NB4 (cell line): ENCODE data around the gene MGST1.

Source experiments
- MAX ChIP-seq: IDR thresholded peaks from 2 replicates; pipeline ENCODE4 v1.6.1; 2011; ENCODE audit warnings: low read depth, low read length
- MYC ChIP-seq: IDR thresholded peaks from 2 replicates; pipeline ENCODE4 v1.6.1; 2011; ENCODE audit warnings: low read depth, low read length
- POLR2A ChIP-seq: IDR thresholded peaks from 2 replicates; pipeline ENCODE4 v1.6.1; 2011; ENCODE audit warnings: mild to moderate bottlenecking; ENCODE audit not compliant: insufficient read length; ENCODE audit errors: extremely low read depth
- TF ChIP-seq, protein P1 (sequence below): IDR thresholded peaks from one replicate; pipeline ENCODE4 v1.5.1; 2012; ENCODE audit warnings: low read depth, low read length

- TF ChIP-seq, protein P1, sequence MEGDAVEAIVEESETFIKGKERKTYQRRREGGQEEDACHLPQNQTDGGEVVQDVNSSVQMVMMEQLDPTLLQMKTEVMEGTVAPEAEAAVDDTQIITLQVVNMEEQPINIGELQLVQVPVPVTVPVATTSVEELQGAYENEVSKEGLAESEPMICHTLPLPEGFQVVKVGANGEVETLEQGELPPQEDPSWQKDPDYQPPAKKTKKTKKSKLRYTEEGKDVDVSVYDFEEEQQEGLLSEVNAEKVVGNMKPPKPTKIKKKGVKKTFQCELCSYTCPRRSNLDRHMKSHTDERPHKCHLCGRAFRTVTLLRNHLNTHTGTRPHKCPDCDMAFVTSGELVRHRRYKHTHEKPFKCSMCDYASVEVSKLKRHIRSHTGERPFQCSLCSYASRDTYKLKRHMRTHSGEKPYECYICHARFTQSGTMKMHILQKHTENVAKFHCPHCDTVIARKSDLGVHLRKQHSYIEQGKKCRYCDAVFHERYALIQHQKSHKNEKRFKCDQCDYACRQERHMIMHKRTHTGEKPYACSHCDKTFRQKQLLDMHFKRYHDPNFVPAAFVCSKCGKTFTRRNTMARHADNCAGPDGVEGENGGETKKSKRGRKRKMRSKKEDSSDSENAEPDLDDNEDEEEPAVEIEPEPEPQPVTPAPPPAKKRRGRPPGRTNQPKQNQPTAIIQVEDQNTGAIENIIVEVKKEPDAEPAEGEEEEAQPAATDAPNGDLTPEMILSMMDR: no peak
- TF ChIP-seq POLR2A (no peak), MYC (no peak), MAX (no peak)
Measured at GRCh38 chr12:16369156-16369555, 21.7 kb downstream of the MGST1 start.
